GM18502 (cell line): ENCODE results near the gene TRIM67.

Experiments used
- ATAC-seq: cut with Tn5 transposase; IDR thresholded peaks from one replicate; pipeline ENCODE4 v1.9.1; 2021; ENCODE audit warnings: mild to moderate bottlenecking; ENCODE audit not compliant: unreplicated experiment, poor library complexity

TRIM67 gene

GRCh38 chr1:231181271-231181670 lies 19.4 kb downstream of the TRIM67 start:
- ATAC-seq: no peak

GRCh38 chr1:231182317-231182716 lies 20.5 kb downstream of the TRIM67 start:
- no peak for ATAC-seq

GRCh38 chr1:231183639-231184590 lies 22.1 kb downstream of the TRIM67 start:
- ATAC-seq: no peak

- no peak for ATAC-seq
These were observed 23.0 kb downstream of the TRIM67 start for GRCh38 chr1:231184891-231185290.

GRCh38 chr1:231185391-231185790 lies 23.5 kb downstream of the TRIM67 start:
- no peak for ATAC-seq

GRCh38 chr1:231186356-231187115 lies 24.7 kb downstream of the TRIM67 start:
- ATAC-seq: no peak

- ATAC-seq: no peak
These were observed 25.7 kb downstream of the TRIM67 start for GRCh38 chr1:231187571-231187970.

GRCh38 chr1:231188072-231188471 lies 26.2 kb downstream of the TRIM67 start:
- ATAC-seq: no peak

GRCh38 chr1:231188768-231189167 lies 26.9 kb downstream of the TRIM67 start:
- ATAC-seq: no peak

- no peak for ATAC-seq
These were observed 27.9 kb downstream of the TRIM67 start for GRCh38 chr1:231189683-231190270.

GRCh38 chr1:231190456-231190855 lies 28.6 kb downstream of the TRIM67 start:
- no peak for ATAC-seq

GRCh38 chr1:231192620-231193163 lies 30.8 kb downstream of the TRIM67 start:
- ATAC-seq: no peak

GRCh38 chr1:231193710-231194340 lies 32.0 kb downstream of the TRIM67 start:
- no peak for ATAC-seq

- ATAC-seq: no peak
These were observed 32.6 kb downstream of the TRIM67 start for GRCh38 chr1:231194476-231194842.

GRCh38 chr1:231194843-231195516 lies 33.1 kb downstream of the TRIM67 start:
- ATAC-seq: no peak

- no peak for ATAC-seq
These were observed 34.4 kb downstream of the TRIM67 start for GRCh38 chr1:231196307-231196706.

- no peak for ATAC-seq
These were observed 34.9 kb downstream of the TRIM67 start for GRCh38 chr1:231196728-231197127.

GRCh38 chr1:231199868-231200267 lies 38.0 kb downstream of the TRIM67 start:
- ATAC-seq: no peak

- no peak for ATAC-seq
These were observed 38.7 kb downstream of the TRIM67 start for GRCh38 chr1:231200388-231201031.
